Stimulated activated CD8-positive, alpha-beta memory T cell treated with anti-CD3 and anti-CD28 coated beads, Interleukin-15, amount 100 ng/mL, for 24 hours (primary cell): ENCODE results near the gene DHRS7.
"Not testable (repeated sequence)": the region's sequence is repeated elsewhere in the genome, so short reads cannot be mapped to it uniquely, and the experiment has no call there.

Experiments used
- DNase-seq: peaks from one replicate; pipeline ENCODE4 v3.0.0-alpha.2; 2020; ENCODE audit warnings: low read depth

The DHRS7 gene

GRCh38 chr14:60133487-60133886 is 31.7 kb downstream of the DHRS7 start:
- DNase-seq = no peak

- no peak for DNase-seq
Measured at GRCh38 chr14:60125918-60126317, 39.3 kb downstream of the DHRS7 start.

- DNase-seq = no peak
Measured at GRCh38 chr14:60116181-60116580, 49.0 kb downstream of the DHRS7 start.

GRCh38 chr14:60114881-60115280 is 50.3 kb downstream of the DHRS7 start:
- DNase-seq = no peak

GRCh38 chr14:60111732-60112131 is 53.5 kb downstream of the DHRS7 start:
- DNase-seq = no peak

GRCh38 chr14:60107477-60107876 is 57.7 kb downstream of the DHRS7 start:
- no peak for DNase-seq

GRCh38 chr14:60106339-60106738 is 58.9 kb downstream of the DHRS7 start:
- no peak for DNase-seq

GRCh38 chr14:60102389-60102788 is 62.8 kb downstream of the DHRS7 start:
- no peak for DNase-seq

GRCh38 chr14:60101786-60102185 is 63.4 kb downstream of the DHRS7 start:
- DNase-seq = no peak

GRCh38 chr14:60099855-60100254 is 65.3 kb downstream of the DHRS7 start:
- not testable (repeated sequence) for DNase-seq

GRCh38 chr14:60097974-60098373 is 67.2 kb downstream of the DHRS7 start:
- no peak for DNase-seq

GRCh38 chr14:60095781-60096450 is 69.3 kb downstream of the DHRS7 start:
- DNase-seq = no peak

- DNase-seq = no peak
Measured at GRCh38 chr14:60095231-60095630, 70.0 kb downstream of the DHRS7 start.

- no peak for DNase-seq
Measured at GRCh38 chr14:60094306-60094897, 70.8 kb downstream of the DHRS7 start.
